ENCODE results near the gene CKLF.

The CKLF gene

GRCh38 chr16:66569827-66570405 lies 17.5 kb downstream of the CKLF start:
- DNase-seq (ENCODE audit: low read depth, low spot score), result peak; percentile 62
- TF ChIP-seq CTCF (IDR thresholded peaks at IDR 0.05; ENCODE audit: low read depth, low read length), result no peak
- no peak overlapping the region for H3K4me3 ChIP-seq (ENCODE audit: low read depth, low read length)
- in situ Hi-C loops (cut with HindIII; ENCODE audit: low sequenced_read_pairs), result no loop called here

- in situ Hi-C loops (cut with HindIII; ENCODE audit: low sequenced_read_pairs), result no loop called here
- no peak overlapping the region for H3K4me3 ChIP-seq (ENCODE audit: low read depth, low read length)
- no peak for TF ChIP-seq CTCF (IDR thresholded peaks at IDR 0.05; ENCODE audit: low read depth, low read length)
- DNase-seq (ENCODE audit: low read depth, low spot score), result no peak
Observed at GRCh38 chr16:66572356-66572755, 20.0 kb downstream of the CKLF start.

- TF ChIP-seq CTCF (IDR thresholded peaks at IDR 0.05; ENCODE audit: low read depth, low read length), result no peak
- no peak for DNase-seq (ENCODE audit: low read depth, low spot score)
- in situ Hi-C loops (cut with HindIII; ENCODE audit: low sequenced_read_pairs), result no loop called here
- no peak overlapping the region for H3K4me3 ChIP-seq (ENCODE audit: low read depth, low read length)
Observed at GRCh38 chr16:66574081-66574480, 21.7 kb downstream of the CKLF start.

GRCh38 chr16:66574531-66574930 lies 22.2 kb downstream of the CKLF start:
- no peak for TF ChIP-seq CTCF (IDR thresholded peaks at IDR 0.05; ENCODE audit: low read depth, low read length)
- no peak for DNase-seq (ENCODE audit: low read depth, low spot score)
- no peak overlapping the region for H3K4me3 ChIP-seq (ENCODE audit: low read depth, low read length)
- in situ Hi-C loops (cut with HindIII; ENCODE audit: low sequenced_read_pairs), result no loop called here

- in situ Hi-C loops (cut with HindIII; ENCODE audit: low sequenced_read_pairs), result no loop called here
- no peak overlapping the region for H3K4me3 ChIP-seq (ENCODE audit: low read depth, low read length)
- no peak for DNase-seq (ENCODE audit: low read depth, low spot score)
- TF ChIP-seq CTCF (IDR thresholded peaks at IDR 0.05; ENCODE audit: low read depth, low read length), result no peak
Observed at GRCh38 chr16:66575060-66575459, 22.7 kb downstream of the CKLF start.

GRCh38 chr16:66576296-66576695 lies 23.9 kb downstream of the CKLF start:
- in situ Hi-C loops (cut with HindIII; ENCODE audit: low sequenced_read_pairs), result no loop called here
- H3K4me3 ChIP-seq (ENCODE audit: low read depth, low read length), result no peak overlapping the region
- no peak for TF ChIP-seq CTCF (IDR thresholded peaks at IDR 0.05; ENCODE audit: low read depth, low read length)
- no peak for DNase-seq (ENCODE audit: low read depth, low spot score)

Data from astrocyte of the spinal cord (primary cell).